SK-N-MC (cell line): ENCODE data around the gene UCK1.

Source experiments
- EZH2 ChIP-seq: fragments of 200-600 bp; sonication (generic); IDR thresholded peaks from one replicate; pipeline ENCODE4 v1.6.1; 2017; ENCODE audit warnings: antibody characterized with exemption
- FOXP2 ChIP-seq: optimal IDR thresholded peaks from 2 replicates; pipeline ENCODE3; 2011; ENCODE audit warnings: mild to moderate bottlenecking, moderate library complexity; ENCODE audit not compliant: insufficient read depth; ENCODE audit errors: extremely low read length, control extremely low read depth
- POLR2AphosphoS5 ChIP-seq: IDR thresholded peaks from 2 replicates; pipeline ENCODE4 v1.6.1; 2012; ENCODE audit warnings: mild to moderate bottlenecking, low read depth, low read length, borderline replicate concordance

GRCh38 chr9:131513177-131513576 lies 17.9 kb downstream of the UCK1 start:
- TF ChIP-seq EZH2 (no peak), POLR2AphosphoS5 (no peak), FOXP2 (no peak)
